PC-9 (cell line): ENCODE measurements around the gene LAMB4. TPM values are rescaled to one million over a fixed set of nuclear protein-coding genes. Genes with fewer than 3 reads are reported as not detected.

Source experiments
- BruUV-seq: library from RNA; stranded (reverse); fragments of 400-500 nt; replicated peaks from 2 replicates; lab custom pipeline; 2021; lab: Mats Ljungman, UMichigan
- CTCF ChIA-PET: fragments of 300-600 bp; sonication (Branson Sonifier 250); formaldehyde crosslinking; loops from one replicate; lab custom pipeline; 2022; ENCODE audit warnings: antibody characterized with exemption; lab: Charles Lee
- POLR2A ChIA-PET: fragments of 300-600 bp; sonication (Branson Sonifier 250); formaldehyde crosslinking; loops from one replicate; lab custom pipeline; 2022; ENCODE audit warnings: antibody characterized with exemption; ENCODE audit not compliant: unreplicated experiment; lab: Charles Lee
- DNase-seq, 2 experiments: peaks; one replicate each; pipeline versions ENCODE4 v3.0.0 to v3.0.0-alpha.2; 2015 to 2022; ENCODE audit warnings: mixed read lengths in 1 of 2
- H2AFZ ChIP-seq: fragments of 200-600 bp; sonication (generic); 2 replicates; pipeline ENCODE4 v1.8.1; 2017; ENCODE audit warnings: antibody characterized with exemption
- H3F3A ChIP-seq: fragments of 200-600 bp; sonication (generic); 2 replicates; pipeline ENCODE4 v1.8.1; 2017; ENCODE audit warnings: antibody characterized with exemption, mild to moderate bottlenecking, low read depth; ENCODE audit not compliant: insufficient read depth
- H3K27ac ChIP-seq: fragments of 200-600 bp; sonication (generic); 2 replicates; pipeline ENCODE4 v1.6.1; 2016; ENCODE audit warnings: mixed run types
- H3K27me3 ChIP-seq: fragments of 200-600 bp; sonication (generic); 2 replicates; pipeline ENCODE4 v1.6.1; 2016; ENCODE audit warnings: low read depth, mixed run types; ENCODE audit not compliant: insufficient read depth
- H3K36me3 ChIP-seq: fragments of 200-600 bp; sonication (generic); 2 replicates; pipeline ENCODE4 v1.6.1; 2016; ENCODE audit warnings: low read depth, mixed run types
- H3K4me1 ChIP-seq: fragments of 200-600 bp; sonication (generic); replicated peaks from 2 replicates; pipeline ENCODE4 v1.6.1; 2016; ENCODE audit warnings: mixed run types; ENCODE audit not compliant: insufficient read depth
- H3K4me2 ChIP-seq: fragments of 200-600 bp; sonication (generic); 2 replicates; pipeline ENCODE4 v1.6.1; 2017; ENCODE audit warnings: mixed run types
- H3K4me3 ChIP-seq: fragments of 200-600 bp; sonication (generic); 2 replicates; pipeline ENCODE4 v1.6.1; 2016; ENCODE audit warnings: mixed run types
- H3K79me2 ChIP-seq: fragments of 200-600 bp; sonication (generic); 2 replicates; pipeline ENCODE4 v1.6.1; 2017; ENCODE audit warnings: low read depth, mixed run types
- H3K9me2 ChIP-seq: fragments of 200-600 bp; sonication (generic); 2 replicates; pipeline ENCODE4 v1.8.1; 2017; ENCODE audit warnings: mild to moderate bottlenecking; ENCODE audit not compliant: insufficient read depth
- H3K9me3 ChIP-seq: fragments of 200-600 bp; sonication (generic); 2 replicates; pipeline ENCODE4 v1.8.1; 2016; ENCODE audit warnings: low read depth; ENCODE audit not compliant: insufficient read depth
- H4K20me1 ChIP-seq: fragments of 200-600 bp; sonication (generic); 2 replicates; pipeline ENCODE4 v1.8.1; 2017; ENCODE audit not compliant: insufficient read depth
- CTCF ChIP-seq: fragments of 200-600 bp; sonication (generic); conservative IDR thresholded peaks from 2 replicates; pipeline ENCODE4 v1.6.1; 2017; ENCODE audit warnings: mixed run types, antibody characterized with exemption, mild to moderate bottlenecking, moderate library complexity
- EZH2 ChIP-seq: fragments of 200-600 bp; sonication (generic); IDR thresholded peaks from 2 replicates; pipeline ENCODE4 v1.8.0; 2017; ENCODE audit warnings: antibody characterized with exemption, low read depth
- intact Hi-C: fragments of 100-400 bp; cut with micrococcal nuclease; formaldehyde crosslinking; loops from one replicate; pipeline ENCODE4 v1.10.0; 2022; ENCODE audit not compliant: unreplicated experiment
- total RNA-seq: library from RNA; stranded (reverse); gene quantifications from 2 replicates; pipeline ENCODE4 v1.2.3, GENCODE V29; 2021

LAMB4 gene
- total RNA-seq, 1 experiment from 2014 or later = 0.83 TPM

GRCh38 chr7:108142180-108142579 lies 12.0 kb upstream of the LAMB4 start:
- POLR2A ChIA-PET = no interaction called here

GRCh38 chr7:108140671-108141070 lies 10.5 kb upstream of the LAMB4 start:
- no peak overlapping the region for H3K27ac ChIP-seq
- POLR2A ChIA-PET = interaction anchor here (0.6 kb wide), 1 partner anchor 143 kb away, joined by 3 read pairs; no protein-coding TSS in a partner anchor
- H3K79me2 ChIP-seq = no peaks in the 10 kb centered on the region
- no peaks in the 10 kb centered on the region for H3K4me1 ChIP-seq
- CTCF ChIA-PET = no interaction called here
- H3K9me2 ChIP-seq = no peaks in the 10 kb centered on the region
- H2AFZ ChIP-seq = no peak overlapping the region
- H3K9me3 ChIP-seq = no peaks in the 10 kb centered on the region
- BruUV-seq = no TSS peak
- H3K4me2 ChIP-seq = no peak overlapping the region
- H4K20me1 ChIP-seq = no peaks in the 10 kb centered on the region
- H3F3A ChIP-seq = no peaks in the 10 kb centered on the region
- TF ChIP-seq EZH2 (no peak), CTCF (no peak)
- intact Hi-C loops = loop anchor here (10.0 kb wide), 2 partner anchors 936 to 1196 kb away; no protein-coding TSS in a partner anchor
- H3K27me3 ChIP-seq = no peaks in the 10 kb centered on the region
- no peak overlapping the region for H3K4me3 ChIP-seq
- no peak for DNase-seq
- H3K36me3 ChIP-seq = no peaks in the 10 kb centered on the region

More at GRCh38 chr7:108142180-108142579, 12.0 kb upstream of the LAMB4 start:
- CTCF ChIA-PET = interaction anchor here (0.6 kb wide), 1 partner anchor 19 kb away, joined by 3 read pairs; no protein-coding TSS in a partner anchor
- H3K4me3 ChIP-seq = no peak overlapping the region
- no peaks in the 10 kb centered on the region for H3K9me2 ChIP-seq
- no peak for TF ChIP-seq EZH2
- no peak for TF ChIP-seq CTCF
- H3K4me1 ChIP-seq = no peaks in the 10 kb centered on the region
- no peaks in the 10 kb centered on the region for H3K79me2 ChIP-seq
- H3F3A ChIP-seq = no peaks in the 10 kb centered on the region
- no peak overlapping the region for H2AFZ ChIP-seq
- no peaks in the 10 kb centered on the region for H3K27me3 ChIP-seq
- no peak for DNase-seq
- H3K36me3 ChIP-seq = no peaks in the 10 kb centered on the region
- H3K4me2 ChIP-seq = no peak overlapping the region
- H3K9me3 ChIP-seq = no peaks in the 10 kb centered on the region
- no peak overlapping the region for H3K27ac ChIP-seq
- no peaks in the 10 kb centered on the region for H4K20me1 ChIP-seq
- BruUV-seq = no TSS peak
- intact Hi-C loops = loop anchor here (10.0 kb wide), 2 partner anchors 937 to 1197 kb away; no protein-coding TSS in a partner anchor

GRCh38 chr7:108138911-108139310 lies 8.8 kb upstream of the LAMB4 start:
- H2AFZ ChIP-seq = no peak overlapping the region
- DNase-seq = no peak
- ChIA-PET POLR2A (interaction anchor here (0.5 kb wide), 1 partner anchor 332 kb away, joined by 3 read pairs; no protein-coding TSS in a partner anchor), CTCF (no interaction called here)
- H3K4me3 ChIP-seq = no peak overlapping the region
- H3K9me2 ChIP-seq = no peaks in the 10 kb centered on the region; the same call in 1 of the 2 replicates
- intact Hi-C loops = no loop called here
- no peaks in the 10 kb centered on the region for H3F3A ChIP-seq
- no peaks in the 10 kb centered on the region for H3K79me2 ChIP-seq
- no peaks in the 10 kb centered on the region for H4K20me1 ChIP-seq
- BruUV-seq = no TSS peak
- H3K9me3 ChIP-seq = no peaks in the 10 kb centered on the region
- no peaks in the 10 kb centered on the region for H3K4me1 ChIP-seq
- no peak overlapping the region for H3K27ac ChIP-seq
- no peaks in the 10 kb centered on the region for H3K36me3 ChIP-seq
- no peaks in the 10 kb centered on the region for H3K27me3 ChIP-seq
- no peak for TF ChIP-seq EZH2
- no peak for TF ChIP-seq CTCF
- no peak overlapping the region for H3K4me2 ChIP-seq
